Panc1 (cell line): ENCODE results near the gene NFIB.

Experiments used
- CTCF ChIP-seq: fragments of 450-650 bp; IDR thresholded peaks from 2 replicates; pipeline ENCODE4 v1.5.1; 2017; ENCODE audit warnings: mild to moderate bottlenecking
- REST ChIP-seq, 2 experiments: IDR thresholded peaks; 2 replicates each; pipeline ENCODE4 v1.6.1; 2011 to 2012; ENCODE audit warnings: low read depth in 2 of 2, control low read depth in 1 of 2, low read length in 1 of 2, mild to moderate bottlenecking in 1 of 2, moderate library complexity in 1 of 2; ENCODE audit not compliant: insufficient read depth in 1 of 2
- TCF7L2 ChIP-seq: IDR thresholded peaks from 2 replicates; pipeline ENCODE4 v1.6.1; 2011; ENCODE audit warnings: mild to moderate bottlenecking, low read depth, low read length, inconsistent platforms

GRCh38 chr9:14313378-14313940 lies 482 bp downstream of the NFIB start:
- TF ChIP-seq REST (IDR thresholded peaks at IDR 0.05; ENCODE audit: insufficient read depth in 1 of 2, low read depth in 2 of 2, low read length in 1 of 2) (no peak), CTCF (no peak), TCF7L2 (no peak)
